Measurements from ENCODE around the gene BMAL1.

BMAL1 gene

GRCh38 chr11:13261591-13262061 is 16.0 kb upstream of the BMAL1 start:
- DNase-seq (ENCODE audit: low spot score) = no peak

- DNase-seq (ENCODE audit: low spot score) = no peak
These were observed 15.5 kb upstream of the BMAL1 start for GRCh38 chr11:13262096-13262495.

- no peak for DNase-seq (ENCODE audit: low spot score)
These were observed 8.8 kb upstream of the BMAL1 start for GRCh38 chr11:13268791-13269190.

GRCh38 chr11:13269775-13270174 is 7.8 kb upstream of the BMAL1 start:
- DNase-seq (ENCODE audit: low spot score) = no peak

GRCh38 chr11:13271060-13271693 is 6.4 kb upstream of the BMAL1 start:
- no peak for DNase-seq (ENCODE audit: low spot score)

GRCh38 chr11:13276454-13276831 is 1.1 kb upstream of the BMAL1 start:
- no peak for DNase-seq (ENCODE audit: low spot score)

- DNase-seq (ENCODE audit: low spot score) = peak; percentile 98
These were observed 490 bp upstream of the BMAL1 start for GRCh38 chr11:13276832-13277767.

GRCh38 chr11:13278609-13279486 is 1.3 kb downstream of the BMAL1 start:
- DNase-seq (ENCODE audit: low spot score) = no peak

GRCh38 chr11:13279487-13279834 is 1.9 kb downstream of the BMAL1 start:
- no peak for DNase-seq (ENCODE audit: low spot score)

GRCh38 chr11:13280092-13280722 is 2.6 kb downstream of the BMAL1 start:
- no peak for DNase-seq (ENCODE audit: low spot score)

- no peak for DNase-seq (ENCODE audit: low spot score)
These were observed 3.2 kb downstream of the BMAL1 start for GRCh38 chr11:13280777-13281176.

- no peak for DNase-seq (ENCODE audit: low spot score)
These were observed 6.0 kb downstream of the BMAL1 start for GRCh38 chr11:13283636-13284035.

GRCh38 chr11:13284776-13285588 is 7.4 kb downstream of the BMAL1 start:
- no peak for DNase-seq (ENCODE audit: low spot score)

GRCh38 chr11:13286279-13286821 is 8.8 kb downstream of the BMAL1 start:
- no peak for DNase-seq (ENCODE audit: low spot score)

GRCh38 chr11:13287036-13287435 is 9.4 kb downstream of the BMAL1 start:
- DNase-seq (ENCODE audit: low spot score) = no peak

GRCh38 chr11:13287681-13288080 is 10.1 kb downstream of the BMAL1 start:
- no peak for DNase-seq (ENCODE audit: low spot score)

GRCh38 chr11:13288375-13289029 is 10.9 kb downstream of the BMAL1 start:
- DNase-seq (ENCODE audit: low spot score) = no peak

- DNase-seq (ENCODE audit: low spot score) = no peak
These were observed 11.5 kb downstream of the BMAL1 start for GRCh38 chr11:13289081-13289480.

GRCh38 chr11:13290221-13290980 is 12.8 kb downstream of the BMAL1 start:
- no peak for DNase-seq (ENCODE audit: low spot score)

All from germinal center (tissue), 1 donor.